Common myeloid progenitor, CD34-positive (primary cell): ENCODE measurements around the gene DDRGK1.

Source experiments
- CTCF ChIA-PET: fragments of 350-600 bp; sonication (Branson Sonifier 250); formaldehyde crosslinking; loops from one replicate; lab custom pipeline; 2021; ENCODE audit warnings: antibody characterized with exemption; lab: Charles Lee
- POLR2A ChIA-PET: fragments of 350-600 bp; sonication (Branson Sonifier 250); formaldehyde crosslinking; loops from one replicate; lab custom pipeline; 2021; ENCODE audit warnings: antibody characterized with exemption; lab: Charles Lee
- DNase-seq, 3 donors: peaks; one replicate each; pipeline versions ENCODE4 v3.0.0 to v3.0.0-alpha.2; 2013
- H3K27ac ChIP-seq, 2 experiments: 1 replicate in 1 of 2; 2 replicates in 1 of 2; pipeline ENCODE4 v1.7.0; 2013; ENCODE audit warnings: inconsistent platforms in 2 of 2, low read length in 2 of 2, mild to moderate bottlenecking in 2 of 2, low read depth in 1 of 2, moderate library complexity in 1 of 2; ENCODE audit not compliant: severe bottlenecking in 2 of 2, insufficient read depth in 1 of 2, poor library complexity in 1 of 2
- H3K27me3 ChIP-seq, 5 experiments: replicated peaks in 2 of 5; 1 replicate in 3 of 5; 2 replicates in 2 of 5; pipeline versions ENCODE4 v1.6.1 to v1.7.0; 2013; ENCODE audit warnings: low read length in 4 of 5, mild to moderate bottlenecking in 2 of 5, moderate library complexity in 2 of 5, inconsistent platforms in 1 of 5; ENCODE audit not compliant: insufficient read depth in 5 of 5, control insufficient read depth in 4 of 5
- H3K36me3 ChIP-seq, 4 experiments: 1 replicate in 2 of 4; 2 replicates in 2 of 4; pipeline versions ENCODE4 v1.6.1 to v1.7.0; 2013; ENCODE audit warnings: low read length in 3 of 4, control low read depth in 1 of 4, mild to moderate bottlenecking in 1 of 4; ENCODE audit not compliant: control insufficient read depth in 4 of 4, insufficient read depth in 4 of 4
- H3K4me1 ChIP-seq, 4 experiments: 1 replicate in 3 of 4; 2 replicates in 1 of 4; pipeline versions ENCODE4 v1.6.1 to v1.7.1; 2013; ENCODE audit warnings: low read length in 3 of 4, mild to moderate bottlenecking in 3 of 4, control low read depth in 1 of 4, inconsistent platforms in 1 of 4, moderate library complexity in 1 of 4; ENCODE audit not compliant: control insufficient read depth in 4 of 4, insufficient read depth in 4 of 4; ENCODE audit errors: control extremely low read depth in 1 of 4
- H3K4me3 ChIP-seq, 7 experiments: 1 replicate in 4 of 7; 2 replicates in 3 of 7; pipeline versions ENCODE4 v1.5.1 to v1.7.0; 2013; ENCODE audit warnings: mild to moderate bottlenecking in 7 of 7, low read length in 6 of 7, moderate library complexity in 6 of 7, inconsistent platforms in 2 of 7, low read depth in 2 of 7, control low read depth in 1 of 7; ENCODE audit not compliant: insufficient read depth in 4 of 7, control insufficient read depth in 1 of 7; ENCODE audit errors: extremely low read depth in 1 of 7
- H3K9me3 ChIP-seq, 5 experiments: 1 replicate in 4 of 5; 2 replicates in 1 of 5; pipeline versions ENCODE4 v1.6.1 to v1.7.1; 2013; ENCODE audit warnings: low read length in 4 of 5, mild to moderate bottlenecking in 2 of 5, inconsistent platforms in 1 of 5, low read depth in 1 of 5, moderate library complexity in 1 of 5; ENCODE audit not compliant: control insufficient read depth in 4 of 5, insufficient read depth in 2 of 5; ENCODE audit errors: control extremely low read depth in 1 of 5
- WGBS: methylation state at CpG from one replicate; pipeline ENCODE4 v1.1.5; 2013; ENCODE audit not compliant: insufficient coverage; 5-methylcytosine and 5-hydroxymethylcytosine counted together

Gene DDRGK1

DNA sequence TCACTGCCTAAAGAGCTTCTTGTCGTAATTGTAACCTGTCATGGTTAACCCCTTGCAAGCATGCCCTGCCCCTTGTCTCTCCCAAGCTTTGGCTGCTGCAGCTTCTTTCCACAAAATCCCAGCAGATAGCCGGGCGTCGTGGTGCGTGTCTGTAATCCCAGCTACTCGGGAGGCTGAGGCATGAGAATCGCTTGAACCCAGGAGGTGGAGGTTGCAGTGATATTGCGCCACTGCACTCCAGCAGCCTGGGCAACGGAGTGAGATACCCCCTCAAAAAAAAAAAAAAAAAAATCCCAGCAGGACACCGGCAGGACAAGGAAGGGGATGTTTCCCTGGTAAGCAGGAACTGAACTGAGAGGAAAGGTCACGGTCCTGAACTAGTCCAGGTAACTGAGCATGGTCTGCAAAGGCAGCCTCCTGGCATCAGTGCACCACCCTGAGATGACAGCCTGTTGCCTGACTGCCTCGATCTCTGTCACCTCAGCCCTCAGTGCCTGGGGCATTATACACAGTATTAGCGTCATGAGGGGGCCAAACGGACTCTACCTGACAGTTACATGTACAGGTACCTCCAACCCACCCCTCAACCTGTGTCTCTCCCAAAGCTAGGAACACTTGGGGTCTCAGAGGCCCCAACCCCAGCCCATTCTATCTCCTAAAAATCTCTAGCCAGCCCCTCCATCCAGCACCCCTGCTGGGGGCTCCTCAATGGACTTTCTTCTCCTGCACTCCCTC, 32.9 kb downstream of the DDRGK1 start:
- Histone ChIP-seq H3K27me3 (peaks cover 14 to 52% (median 30%) of the 10 kb centered on the region in 5 experiments), H3K4me1 (peaks cover 0 to 29% (median 21%) of the 10 kb centered on the region in 4 experiments), H3K9me3 (no peaks in the 10 kb centered on the region), H3K4me3 (no peak overlapping the region), H3K27ac (no peak overlapping the region), H3K36me3 (no peaks in the 10 kb centered on the region)
- POLR2A ChIA-PET: interaction anchor here (0.8 kb wide), 1 partner anchor 9 kb away, joined by 3 read pairs; no protein-coding TSS in a partner anchor
- CTCF ChIA-PET: interaction anchor here (0.8 to 1.9 kb wide), 8 partner anchors 9 to 94 kb away, joined by 3 to 10 read pairs (median 4); partner anchors contain the start of genes FASTKD5 and UBOX5
- WGBS: 96% methylated on average over 8 of the region's 14 CpGs
- DNase-seq: no peak

DNA sequence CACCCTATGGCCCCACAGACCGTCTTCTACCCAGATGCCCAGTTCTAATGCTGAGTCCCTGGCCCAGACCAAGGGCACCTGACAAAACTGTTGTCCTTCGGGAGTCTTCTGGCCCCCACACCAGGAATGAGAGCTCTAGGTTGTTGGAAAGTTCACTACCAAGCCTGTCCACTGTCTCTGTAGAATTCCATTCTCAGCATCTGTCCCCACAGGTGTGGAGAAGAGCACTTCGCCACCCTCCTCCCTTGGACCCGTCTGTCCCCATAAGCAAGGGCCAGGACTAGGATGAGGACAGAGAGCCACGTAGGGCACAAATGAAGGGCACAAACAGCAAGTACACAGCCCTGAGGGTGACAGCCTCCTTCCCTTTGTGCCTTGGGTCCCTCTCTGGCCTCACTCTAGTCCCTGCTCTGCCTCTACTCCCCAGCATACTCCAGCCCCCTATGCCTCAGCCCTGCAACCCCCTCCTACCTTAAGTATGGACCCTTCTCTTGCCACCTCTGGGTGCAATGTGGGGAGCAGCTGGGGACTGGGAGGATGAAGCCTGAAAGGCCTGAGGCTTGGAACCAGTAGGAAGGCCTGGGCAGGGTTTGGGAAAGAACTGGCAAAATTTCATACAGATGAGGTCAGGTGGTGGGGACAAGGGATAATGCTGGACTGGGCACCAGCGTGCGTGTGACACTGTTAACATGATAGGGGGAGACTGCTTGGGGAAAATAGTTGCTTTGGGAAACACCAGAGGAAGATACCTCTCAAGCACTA, 35.5 kb downstream of the DDRGK1 start:
- ChIA-PET CTCF (interaction anchor here (0.6 kb wide), 1 partner anchor 8 kb away, joined by 3 read pairs; no protein-coding TSS in a partner anchor), POLR2A (no interaction called here)
- no peak overlapping the region for H3K4me3 ChIP-seq
- DNase-seq: no peak
- H3K27ac ChIP-seq: no peak overlapping the region
- no peaks in the 10 kb centered on the region for H3K36me3 ChIP-seq
- WGBS: 97% methylated on average over 6 of the region's 7 CpGs
- H3K4me1 ChIP-seq: peaks cover 0 to 41% (median 20%) of the 10 kb centered on the region in 4 experiments
- no peaks in the 10 kb centered on the region for H3K9me3 ChIP-seq
- peaks cover 3 to 35% (median 19%) of the 10 kb centered on the region in 5 experiments for H3K27me3 ChIP-seq

DNA sequence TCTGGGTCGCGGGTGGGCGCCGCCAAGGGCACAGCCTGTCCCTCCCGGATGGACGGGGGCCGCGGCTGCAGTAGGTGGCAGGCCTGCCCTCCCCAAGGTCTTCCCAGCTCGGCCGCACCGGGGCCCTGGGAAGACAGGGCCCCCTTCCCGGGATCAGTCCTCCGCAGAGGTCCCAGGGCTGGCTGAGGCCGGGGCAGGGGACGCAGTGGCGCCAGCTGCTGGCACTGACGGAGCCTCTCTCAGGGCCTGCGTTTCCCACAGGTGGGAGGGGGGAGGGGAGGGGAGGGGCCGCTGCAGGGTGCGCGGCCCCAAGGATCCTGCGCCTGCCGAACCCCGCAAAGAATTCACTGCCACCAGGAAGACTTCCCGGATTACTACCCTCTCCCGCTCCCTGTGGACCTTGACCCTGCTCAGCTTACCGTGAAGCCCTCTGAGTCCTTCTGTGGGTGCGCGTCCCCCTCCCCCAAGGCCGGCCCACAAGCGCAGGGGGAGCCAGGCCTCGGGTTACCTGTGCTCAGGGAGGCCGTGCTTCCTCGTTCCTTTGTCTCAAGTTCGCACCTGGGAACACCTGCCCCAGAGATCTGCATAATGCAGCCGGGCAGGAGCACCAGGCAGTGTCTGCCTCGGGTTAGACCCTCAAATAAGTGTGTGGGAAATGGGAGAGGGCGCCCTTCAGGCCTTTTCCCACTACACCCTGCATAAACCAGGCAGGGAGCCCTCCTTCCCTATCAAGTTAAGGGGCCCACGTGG, 36.2 kb downstream of the DDRGK1 start:
- POLR2A ChIA-PET: no interaction called here
- CTCF ChIA-PET: interaction anchor here (0.6 to 1.5 kb wide), 3 partner anchors 11 to 50 kb away, joined by 3 to 4 read pairs (median 3); no protein-coding TSS in a partner anchor
- peak in 2 of 3 donors; percentile 45 to 52 for DNase-seq
- no peak overlapping the region for H3K27ac ChIP-seq
- peak overlapping the region in 4 of 7 experiments; percentile 24 to 55 (median 30) for H3K4me3 ChIP-seq
- no peaks in the 10 kb centered on the region for H3K36me3 ChIP-seq
- H3K4me1 ChIP-seq: peaks cover 0 to 36% (median 15%) of the 10 kb centered on the region in 4 experiments
- WGBS: 22% methylated on average over 25 of the region's 39 CpGs
- peaks cover 3 to 31% (median 15%) of the 10 kb centered on the region in 5 experiments for H3K27me3 ChIP-seq
- no peaks in the 10 kb centered on the region for H3K9me3 ChIP-seq

DNA sequence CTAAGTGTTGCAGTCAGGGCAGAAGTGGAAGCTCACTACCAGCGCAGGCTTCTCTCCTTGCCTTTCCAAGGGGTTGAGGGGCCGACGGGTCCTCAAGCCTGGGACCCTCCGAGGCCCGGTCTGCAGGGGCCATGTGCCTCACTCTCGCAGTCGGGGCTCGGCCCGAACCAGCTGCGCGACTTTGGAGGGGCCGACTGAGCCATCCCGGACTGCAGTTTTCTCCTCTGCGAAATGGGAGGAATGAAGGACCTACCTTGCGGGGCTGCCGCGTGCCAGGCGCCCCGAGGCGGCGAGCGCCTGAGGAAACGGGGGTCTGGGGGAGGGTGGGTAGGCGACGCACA, 36.8 kb downstream of the DDRGK1 start:
- POLR2A ChIA-PET: no interaction called here
- peaks cover 3 to 31% (median 15%) of the 10 kb centered on the region in 5 experiments for H3K27me3 ChIP-seq
- WGBS: 30% methylated on average over 19 of the region's 25 CpGs
- H3K36me3 ChIP-seq: no peaks in the 10 kb centered on the region
- H3K27ac ChIP-seq: no peak overlapping the region
- DNase-seq: no peak
- CTCF ChIA-PET: interaction anchor here (0.6 to 1.5 kb wide), 4 partner anchors 10 to 66 kb away, joined by 3 to 4 read pairs (median 3); no protein-coding TSS in a partner anchor
- H3K9me3 ChIP-seq: no peaks in the 10 kb centered on the region
- H3K4me3 ChIP-seq: peak overlapping the region in 4 of 7 experiments; percentile 24 to 55 (median 30)
- peaks cover 0 to 31% (median 11%) of the 10 kb centered on the region in 4 experiments for H3K4me1 ChIP-seq

DNA sequence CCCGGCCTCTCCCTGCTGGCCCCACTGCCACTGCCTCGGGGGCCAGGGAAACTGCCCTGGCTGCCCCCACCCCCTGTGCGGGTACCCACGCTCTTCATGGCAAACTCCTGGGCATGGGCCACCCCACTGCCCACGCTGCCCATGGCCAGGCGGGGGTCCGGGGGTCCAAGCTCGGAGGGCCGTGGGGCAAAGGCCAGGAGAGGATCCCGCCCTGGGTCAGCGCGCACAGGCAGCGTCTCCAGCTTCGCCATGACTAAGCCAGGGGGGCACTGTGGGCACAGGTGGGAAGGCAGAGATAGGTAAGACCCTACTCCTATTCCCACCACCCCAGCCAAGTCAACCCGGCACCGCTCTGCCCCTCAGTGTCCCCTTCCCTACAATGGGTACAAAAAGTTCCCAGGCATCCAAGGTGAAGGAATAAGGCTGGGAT, 37.6 kb downstream of the DDRGK1 start:
- ChIA-PET CTCF (interaction anchor here (1.0 to 1.5 kb wide), 3 partner anchors 10 to 66 kb away, joined by 3 to 4 read pairs (median 3); no protein-coding TSS in a partner anchor), POLR2A (no interaction called here)
- 98% methylated on average over 9 of the region's 16 CpGs for WGBS
- H3K4me1 ChIP-seq: peaks cover 0 to 26% (median 9%) of the 10 kb centered on the region in 4 experiments
- DNase-seq: no peak
- no peaks in the 10 kb centered on the region for H3K36me3 ChIP-seq
- H3K27me3 ChIP-seq: peaks cover 3 to 23% (median 13%) of the 10 kb centered on the region in 5 experiments
- H3K4me3 ChIP-seq: no peak overlapping the region
- no peak overlapping the region for H3K27ac ChIP-seq
- no peaks in the 10 kb centered on the region for H3K9me3 ChIP-seq

DNA sequence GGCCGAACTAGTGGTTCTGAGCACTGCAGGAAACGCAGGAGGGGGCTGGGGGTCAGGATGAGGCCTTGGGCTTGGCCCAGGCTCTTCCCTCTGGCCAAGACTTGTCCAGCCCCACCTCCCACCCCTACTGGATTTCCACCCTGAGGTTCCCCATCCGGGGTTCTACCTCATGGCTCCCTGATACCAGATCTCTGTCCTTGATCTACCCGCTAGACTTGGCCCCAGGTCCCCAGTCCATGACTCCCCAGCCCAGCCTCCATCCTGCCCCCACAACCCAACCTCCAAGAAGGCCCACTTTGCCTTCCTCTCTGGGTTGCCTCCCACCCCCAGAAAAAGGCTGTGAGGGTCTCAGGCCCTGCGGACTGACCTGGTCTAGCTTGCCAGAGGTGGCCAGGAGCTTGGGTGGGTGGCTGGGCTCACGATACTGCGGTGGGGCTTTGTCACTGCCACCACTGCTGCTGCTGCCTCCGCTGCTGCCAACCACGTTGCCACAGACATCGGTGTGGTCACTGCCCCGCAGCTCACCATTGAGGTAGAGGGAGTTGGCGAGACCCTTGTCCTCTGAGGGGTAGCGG, 38.1 kb downstream of the DDRGK1 start:
- Histone ChIP-seq H3K27me3 (peaks cover 3 to 23% (median 13%) of the 10 kb centered on the region in 5 experiments), H3K27ac (no peak overlapping the region), H3K9me3 (no peaks in the 10 kb centered on the region), H3K36me3 (no peaks in the 10 kb centered on the region), H3K4me3 (no peak overlapping the region), H3K4me1 (peaks cover 0 to 26% (median 9%) of the 10 kb centered on the region in 4 experiments)
- ChIA-PET POLR2A (no interaction called here), CTCF (interaction anchor here (1.7 kb wide), 1 partner anchor 9 kb away, joined by 4 read pairs; no protein-coding TSS in a partner anchor)
- WGBS: 100% methylated on average over 7 of the region's 13 CpGs
- DNase-seq: no peak
